OCI-LY1 (cell line): Measurements from ENCODE around the gene FLT3LG.

Source experiments
- CTCF ChIP-seq: fragments of 200-600 bp; sonication (generic), shearing (Covaris generic); IDR thresholded peaks from 2 replicates; pipeline ENCODE4 v1.5.1; 2017; ENCODE audit warnings: mild to moderate bottlenecking, antibody characterized with exemption, low read length, moderate library complexity, mixed read lengths
- EZH2 ChIP-seq: fragments of 200-600 bp; sonication (generic), shearing (Covaris generic); IDR thresholded peaks from 2 replicates; pipeline ENCODE4 v1.8.0; 2017; ENCODE audit warnings: borderline replicate concordance, mixed run types, mild to moderate bottlenecking, antibody characterized with exemption, low read length, moderate library complexity, mixed read lengths

- TF ChIP-seq EZH2 (no peak), CTCF (no peak)
Measured at GRCh38 chr19:49486232-49486631, 12.2 kb downstream of the FLT3LG start.
